WTC11 (cell line): ENCODE measurements around the gene ELF5. TPM values are rescaled to one million over a fixed set of nuclear protein-coding genes. Genes with fewer than 3 reads are reported as not detected.

Source experiments
- ATAC-seq: fragments of 200-7000 bp; cut with Tn5 transposase; 2 replicates; pipeline ENCODE4 v1.10.0; 2021; ENCODE audit warnings: mild to moderate bottlenecking, moderate library complexity
- Bru-seq: library from RNA; stranded (reverse); fragments of 400-500 nt; gene quantifications from one replicate; lab custom pipeline; 2021; lab: Mats Ljungman, UMichigan
- CTCF ChIA-PET: fragments of 300-600 bp; sonication (Branson Sonifier 250); formaldehyde crosslinking; loops from one replicate; lab custom pipeline; 2021; ENCODE audit warnings: antibody characterized with exemption; lab: Charles Lee
- POLR2A ChIA-PET: fragments of 350-600 bp; sonication (Branson Sonifier 250); formaldehyde crosslinking; loops from one replicate; lab custom pipeline; 2021; ENCODE audit warnings: antibody characterized with exemption; lab: Charles Lee
- DNase-seq: peaks from one replicate; pipeline ENCODE4 v3.0.0; 2021; ENCODE audit warnings: low spot score
- H3K27ac Mint-ChIP-seq: 2 replicates; pipeline ENCODE4 v1.8.0; 2021; ENCODE audit warnings: mixed read lengths
- H3K27me3 Mint-ChIP-seq: 2 replicates; pipeline ENCODE4 v1.8.0; 2021; ENCODE audit warnings: low read depth, mild to moderate bottlenecking, moderate library complexity, mixed read lengths
- H3K36me3 Mint-ChIP-seq: 2 replicates; pipeline ENCODE4 v1.8.0; 2021; ENCODE audit warnings: mixed read lengths
- H3K4me1 Mint-ChIP-seq: 2 replicates; pipeline ENCODE4 v1.8.0; 2022; ENCODE audit warnings: mixed read lengths
- H3K4me3 Mint-ChIP-seq: 2 replicates; pipeline ENCODE4 v1.8.0; 2021; ENCODE audit warnings: mild to moderate bottlenecking, moderate library complexity, mixed read lengths
- H3K9me3 Mint-ChIP-seq: 2 replicates; pipeline ENCODE4 v1.8.0; 2021; ENCODE audit warnings: mixed read lengths
- ARID4B ChIP-seq: sonication (generic); formaldehyde crosslinking; IDR thresholded peaks from 2 replicates; pipeline ENCODE4 v1.8.0; 2023; ENCODE audit warnings: missing genetic modification reagents, mild to moderate bottlenecking, borderline replicate concordance
- CDX4 ChIP-seq: fragments of 250-450 bp; sonication (Bioruptor Pico); IDR thresholded peaks from 2 replicates; pipeline ENCODE4 v1.9.0; 2021; ENCODE audit warnings: moderate library complexity, mild to moderate bottlenecking, inconsistent platforms, borderline replicate concordance
- E2F5 ChIP-seq: sonication (generic); formaldehyde crosslinking; IDR thresholded peaks from 2 replicates; pipeline ENCODE4 v1.8.1; 2022; ENCODE audit warnings: mild to moderate bottlenecking, moderate library complexity, missing genetic modification reagents
- ESRRA ChIP-seq: sonication (generic); formaldehyde crosslinking; IDR thresholded peaks from 2 replicates; pipeline ENCODE4 v1.8.1; 2022; ENCODE audit warnings: mild to moderate bottlenecking, missing genetic modification reagents, borderline replicate concordance
- ETV6 ChIP-seq: sonication (generic); formaldehyde crosslinking; IDR thresholded peaks from 2 replicates; pipeline ENCODE4 v1.8.1; 2022; ENCODE audit warnings: mild to moderate bottlenecking, missing genetic modification reagents
- GABPB1 ChIP-seq: sonication (generic); formaldehyde crosslinking; IDR thresholded peaks from 2 replicates; pipeline ENCODE4 v1.8.1; 2023; ENCODE audit warnings: mild to moderate bottlenecking, missing genetic modification reagents
- HMGA2 ChIP-seq: fragments of 250-450 bp; sonication (Bioruptor Pico); IDR thresholded peaks from 2 replicates; pipeline ENCODE4 v1.4.0; 2021; ENCODE audit warnings: mild to moderate bottlenecking, moderate library complexity
- NR1H2 ChIP-seq: sonication (generic); formaldehyde crosslinking; IDR thresholded peaks from 2 replicates; pipeline ENCODE4 v1.9.0; 2021; ENCODE audit warnings: mild to moderate bottlenecking, moderate library complexity, missing genetic modification reagents
- SMAD3 ChIP-seq: sonication (generic); formaldehyde crosslinking; IDR thresholded peaks from 2 replicates; pipeline ENCODE4 v1.8.0; 2022; ENCODE audit warnings: missing genetic modification reagents, mild to moderate bottlenecking, borderline replicate concordance
- TCF7 ChIP-seq: sonication (generic); formaldehyde crosslinking; IDR thresholded peaks from 2 replicates; pipeline ENCODE4 v1.8.0; 2022; ENCODE audit warnings: mild to moderate bottlenecking, low read depth, missing genetic modification reagents, moderate library complexity
- USF2 ChIP-seq: sonication (generic); formaldehyde crosslinking; IDR thresholded peaks from 2 replicates; pipeline ENCODE4 v1.8.1; 2023; ENCODE audit warnings: mild to moderate bottlenecking, missing genetic modification reagents, moderate library complexity
- long read RNA-seq, 3 experiments: library from RNA in 1 of 3; library from capped mRNA in 1 of 3; library from polyadenylated mRNA in 1 of 3; unstranded in 2 of 3; stranded (forward) in 1 of 3; transcript quantifications; one replicate each; pipeline ENCODE4 v2.0.0, GENCODE V29; 2021
- total RNA-seq: library from RNA; stranded (reverse); gene quantifications from 3 replicates; pipeline ENCODE4 v1.2.3, GENCODE V29; 2021
- TF ChIP-seq, protein P1 (sequence below): fragments of 250-450 bp; sonication (Bioruptor Pico); IDR thresholded peaks from 2 replicates; pipeline ENCODE4 v2.1.2; 2022; ENCODE audit warnings: mild to moderate bottlenecking, moderate library complexity
- TF ChIP-seq, protein P2 (sequence below): fragments of 250-450 bp; sonication (Bioruptor Pico); IDR thresholded peaks from 2 replicates; pipeline ENCODE4 v1.8.0; 2021; ENCODE audit warnings: mild to moderate bottlenecking

The ELF5 gene
- total RNA-seq = not detected in 3 replicates
- not detected for Bru-seq, nascent RNA
- long read RNA-seq, experiment 1 = 0 reads
- long read RNA-seq, experiment 2 = 0 reads
- long read RNA-seq, experiment 3 = 0 reads

- no peak for TF ChIP-seq SMAD3 (CRISPR knock-in tag)
- TF ChIP-seq, protein P1, sequence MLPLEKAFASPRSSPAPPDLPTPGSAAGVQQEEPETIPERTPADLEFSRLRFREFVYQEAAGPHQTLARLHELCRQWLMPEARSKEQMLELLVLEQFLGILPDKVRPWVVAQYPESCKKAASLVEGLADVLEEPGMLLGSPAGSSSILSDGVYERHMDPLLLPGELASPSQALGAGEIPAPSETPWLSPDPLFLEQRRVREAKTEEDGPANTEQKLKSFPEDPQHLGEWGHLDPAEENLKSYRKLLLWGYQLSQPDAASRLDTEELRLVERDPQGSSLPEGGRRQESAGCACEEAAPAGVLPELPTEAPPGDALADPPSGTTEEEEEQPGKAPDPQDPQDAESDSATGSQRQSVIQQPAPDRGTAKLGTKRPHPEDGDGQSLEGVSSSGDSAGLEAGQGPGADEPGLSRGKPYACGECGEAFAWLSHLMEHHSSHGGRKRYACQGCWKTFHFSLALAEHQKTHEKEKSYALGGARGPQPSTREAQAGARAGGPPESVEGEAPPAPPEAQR (CRISPR knock-in tag) = no peak
- TF ChIP-seq, protein P2, sequence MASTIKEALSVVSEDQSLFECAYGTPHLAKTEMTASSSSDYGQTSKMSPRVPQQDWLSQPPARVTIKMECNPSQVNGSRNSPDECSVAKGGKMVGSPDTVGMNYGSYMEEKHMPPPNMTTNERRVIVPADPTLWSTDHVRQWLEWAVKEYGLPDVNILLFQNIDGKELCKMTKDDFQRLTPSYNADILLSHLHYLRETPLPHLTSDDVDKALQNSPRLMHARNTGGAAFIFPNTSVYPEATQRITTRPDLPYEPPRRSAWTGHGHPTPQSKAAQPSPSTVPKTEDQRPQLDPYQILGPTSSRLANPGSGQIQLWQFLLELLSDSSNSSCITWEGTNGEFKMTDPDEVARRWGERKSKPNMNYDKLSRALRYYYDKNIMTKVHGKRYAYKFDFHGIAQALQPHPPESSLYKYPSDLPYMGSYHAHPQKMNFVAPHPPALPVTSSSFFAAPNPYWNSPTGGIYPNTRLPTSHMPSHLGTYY (CRISPR knock-in tag) = no peak
- no peaks in the 10 kb centered on the region for H3K36me3 Mint-ChIP-seq
- H3K27me3 Mint-ChIP-seq = no peaks in the 10 kb centered on the region
- CTCF ChIA-PET = interaction anchor here (0.5 to 3.3 kb wide), 24 partner anchors 11 to 899 kb away, joined by 3 to 24 read pairs (median 5); partner anchors contain the start of gene CAT
- DNase-seq (no peak), ATAC-seq (no peak; the same call in 1 of the 2 replicates)
- peaks cover 20% of the 10 kb centered on the region for H3K4me1 Mint-ChIP-seq
- POLR2A ChIA-PET = no interaction called here
- no peak within 1 kb of the TSS; the same call in 1 of the 2 replicates for H3K27ac Mint-ChIP-seq
- no peaks in the 10 kb centered on the region for H3K9me3 Mint-ChIP-seq
- H3K4me3 Mint-ChIP-seq = no peak within 1 kb of the TSS
These were observed at the start of gene ELF5 for GRCh38 chr11:34513682-34514449. Gene ELF5 (minus strand): TSS chr11:34513794. CDS start chr11:34505749, 8,045 bp downstream.

DNA sequence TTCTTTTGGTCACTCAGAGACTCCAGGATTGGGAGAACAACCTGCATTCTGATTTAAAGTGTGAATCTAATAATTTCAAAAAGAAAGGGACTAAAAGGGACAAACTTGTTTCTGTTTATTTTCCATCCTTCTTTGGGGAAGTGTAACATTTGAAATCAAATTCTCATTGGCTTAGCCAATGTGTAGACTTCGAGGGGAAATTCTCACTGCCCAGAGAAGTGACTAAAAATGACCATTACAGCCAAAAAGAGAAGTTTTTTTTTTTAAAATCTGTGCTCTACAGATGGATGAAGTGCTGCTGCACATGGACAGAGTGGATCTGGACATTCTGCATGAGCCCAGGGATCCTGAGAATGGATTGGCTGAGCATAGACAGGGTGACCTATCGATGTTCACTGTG lies 49.4 kb upstream of the ELF5 start:
- Mint-ChIP-seq H3K4me3 (no peak overlapping the region), H3K27me3 (no peaks in the 10 kb centered on the region; the same call in 1 of the 2 replicates), H3K9me3 (no peaks in the 10 kb centered on the region), H3K36me3 (no peaks in the 10 kb centered on the region), H3K27ac (no peak overlapping the region), H3K4me1 (peaks cover 12% of the 10 kb centered on the region)
- CTCF ChIA-PET = interaction anchor here (1.4 to 1.8 kb wide), 2 partner anchors 50 to 228 kb away, joined by 4 to 6 read pairs; partner anchors contain the start of gene ELF5
- ATAC-seq (no peak), DNase-seq (no peak)
- POLR2A ChIA-PET = no interaction called here
- no peak for TF ChIP-seq GABPB1 (CRISPR knock-in tag)

GRCh38 chr11:34560511-34560910 lies 46.9 kb upstream of the ELF5 start:
- peaks cover 12% of the 10 kb centered on the region for H3K4me1 Mint-ChIP-seq
- H3K27ac Mint-ChIP-seq = no peak overlapping the region
- DNase-seq = no peak
- TF ChIP-seq USF2 (no peak), HMGA2 (no peak)
- H3K4me3 Mint-ChIP-seq = no peak overlapping the region
- H3K27me3 Mint-ChIP-seq = no peaks in the 10 kb centered on the region; the same call in 1 of the 2 replicates
- ChIA-PET CTCF (interaction anchor here (1.0 kb wide), 1 partner anchor 47 kb away, joined by 3 read pairs; the partner anchor contains the start of gene ELF5), POLR2A (interaction anchor here (0.7 kb wide), 1 partner anchor 1404 kb away, joined by 4 read pairs; no protein-coding TSS in a partner anchor)
- peaks cover 4% of the 10 kb centered on the region; the same call in 1 of the 2 replicates for H3K9me3 Mint-ChIP-seq
- no peak for ATAC-seq
- H3K36me3 Mint-ChIP-seq = no peaks in the 10 kb centered on the region

GRCh38 chr11:34558673-34559072 lies 45.1 kb upstream of the ELF5 start:
- Mint-ChIP-seq H3K27me3 (no peaks in the 10 kb centered on the region; the same call in 1 of the 2 replicates), H3K4me1 (no peaks in the 10 kb centered on the region), H3K4me3 (no peak overlapping the region), H3K27ac (no peak overlapping the region), H3K36me3 (no peaks in the 10 kb centered on the region), H3K9me3 (peaks cover 4% of the 10 kb centered on the region; the same call in 1 of the 2 replicates)
- POLR2A ChIA-PET = no interaction called here
- no peak for DNase-seq
- ATAC-seq = no peak
- CTCF ChIA-PET = no interaction called here
- TF ChIP-seq TCF7 (no peak), NR1H2 (no peak), ESRRA (CRISPR knock-in tag) (no peak), USF2 (no peak), CDX4 (CRISPR knock-in tag) (no peak), ARID4B (no peak), E2F5 (CRISPR knock-in tag) (no peak), ETV6 (CRISPR knock-in tag) (no peak)
